Neuron (in vitro differentiated cells): ENCODE data around the gene ERBB4.

Experiments used
- H2AFZ ChIP-seq: one replicate; pipeline ENCODE4 v1.6.1; 2013; ENCODE audit warnings: low read depth, mild to moderate bottlenecking, inconsistent platforms, low read length, moderate library complexity
- H3K27me3 ChIP-seq: one replicate; pipeline ENCODE4 v1.6.1; 2013; ENCODE audit warnings: low read length; ENCODE audit not compliant: insufficient read depth
- H3K36me3 ChIP-seq: one replicate; pipeline ENCODE4 v1.6.1; 2013; ENCODE audit warnings: low read length; ENCODE audit not compliant: insufficient read depth
- H3K4me1 ChIP-seq: one replicate; pipeline ENCODE4 v1.6.1; 2013; ENCODE audit warnings: low read length; ENCODE audit not compliant: insufficient read depth
- H3K4me3 ChIP-seq: 2 replicates; pipeline ENCODE4 v1.5.1; 2013; ENCODE audit warnings: mild to moderate bottlenecking, low read length, moderate library complexity
- H3K9me3 ChIP-seq: one replicate; pipeline ENCODE4 v1.6.1; 2013; ENCODE audit warnings: low read length

The ERBB4 gene

DNA sequence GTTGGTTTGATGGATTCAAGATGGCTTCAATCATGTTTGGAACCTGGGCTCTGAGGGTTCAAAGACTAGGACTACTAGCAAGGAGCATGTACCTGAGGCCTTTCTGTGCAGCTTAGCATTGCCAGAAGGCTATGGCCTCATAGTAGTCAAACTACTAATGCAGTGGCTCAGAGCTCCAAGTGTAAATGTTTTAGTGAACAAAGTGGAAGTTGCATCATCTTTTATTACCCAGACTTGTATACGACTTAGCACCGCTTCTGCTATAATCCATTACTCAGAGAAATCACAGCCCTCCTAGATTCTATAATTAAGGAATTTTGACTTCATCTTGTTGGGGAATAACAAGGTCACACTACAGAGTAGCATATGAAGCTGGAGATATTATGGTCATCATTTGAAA lies 210.5 kb downstream of the ERBB4 start:
- H3K36me3 ChIP-seq: no peaks in the 10 kb centered on the region
- no peak overlapping the region for H2AFZ ChIP-seq
- peaks cover 2% of the 10 kb centered on the region for H3K4me1 ChIP-seq
- no peaks in the 10 kb centered on the region for H3K9me3 ChIP-seq
- H3K4me3 ChIP-seq: no peak overlapping the region
- H3K27me3 ChIP-seq: no peaks in the 10 kb centered on the region

DNA sequence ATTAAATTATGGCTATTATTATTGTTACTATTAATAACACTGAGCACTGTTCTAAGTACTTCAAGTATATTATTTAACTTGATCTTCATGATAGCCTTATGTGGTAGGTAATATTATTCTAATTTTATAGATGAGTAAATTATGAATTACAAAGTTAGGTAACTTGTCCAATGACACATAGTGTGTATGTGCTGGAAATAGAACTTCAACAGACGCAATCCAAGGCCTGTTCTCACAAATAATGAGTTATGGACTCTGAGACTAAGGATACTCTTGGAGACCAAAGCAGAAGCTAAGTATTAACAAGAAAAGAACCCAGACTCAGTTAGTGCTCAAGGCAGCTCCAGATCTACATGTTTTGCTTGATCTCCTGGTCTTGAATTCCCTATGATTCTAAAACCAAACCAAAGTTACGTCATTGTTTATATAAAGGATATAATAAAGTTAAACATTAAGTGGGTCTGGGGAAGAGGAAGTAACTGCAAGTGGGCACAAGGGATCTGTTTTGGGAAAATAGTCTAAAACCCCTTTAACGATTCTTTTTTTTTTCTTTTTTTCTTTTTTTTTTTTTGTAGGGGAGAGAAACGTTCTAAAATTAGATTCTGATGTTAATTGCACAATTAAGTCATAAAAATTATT lies 211.3 kb downstream of the ERBB4 start:
- Histone ChIP-seq H2AFZ (no peak overlapping the region), H3K4me3 (no peak overlapping the region), H3K27me3 (no peaks in the 10 kb centered on the region), H3K9me3 (no peaks in the 10 kb centered on the region), H3K4me1 (peaks cover 2% of the 10 kb centered on the region), H3K36me3 (no peaks in the 10 kb centered on the region)

DNA sequence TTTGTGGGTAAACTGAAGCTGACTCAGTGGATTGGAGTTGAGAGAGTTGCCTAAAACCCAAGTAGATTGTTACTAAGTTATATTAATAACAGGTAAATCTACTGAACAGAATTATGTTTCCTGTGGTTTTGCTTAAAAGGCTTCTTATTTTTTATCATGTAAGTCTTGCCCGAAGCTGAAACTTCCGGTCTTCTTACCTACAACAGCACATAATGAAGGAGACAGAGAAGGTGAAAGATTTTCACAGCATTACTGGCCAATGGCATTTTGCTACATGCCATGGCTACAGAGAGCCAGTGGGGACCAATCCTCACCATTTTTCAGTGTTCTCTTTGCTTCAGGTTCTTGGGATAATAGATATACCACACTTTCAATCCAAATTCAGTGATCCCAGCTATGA lies 220.0 kb downstream of the ERBB4 start:
- no peak overlapping the region for H2AFZ ChIP-seq
- no peak overlapping the region for H3K4me3 ChIP-seq
- H3K27me3 ChIP-seq: no peaks in the 10 kb centered on the region
- no peaks in the 10 kb centered on the region for H3K4me1 ChIP-seq
- no peaks in the 10 kb centered on the region for H3K9me3 ChIP-seq
- no peaks in the 10 kb centered on the region for H3K36me3 ChIP-seq

DNA sequence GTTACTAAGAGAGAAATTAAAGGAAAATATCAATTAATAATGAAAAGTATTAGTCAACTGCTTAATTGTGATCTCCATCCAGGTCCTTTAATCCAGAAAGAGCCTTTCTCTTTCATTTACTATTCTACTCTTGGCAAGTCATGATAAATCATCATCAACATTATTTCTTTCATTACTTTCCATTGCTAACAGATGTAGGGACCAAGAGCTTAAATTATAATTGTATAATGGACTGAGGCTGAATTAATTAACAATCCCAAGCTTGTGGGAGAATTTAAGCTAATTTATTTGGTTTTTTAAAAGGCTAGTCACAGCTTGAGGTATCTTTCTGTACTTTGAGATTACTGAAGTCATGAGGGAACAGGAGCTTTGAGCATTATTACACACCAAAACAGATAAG lies 223.9 kb downstream of the ERBB4 start:
- Histone ChIP-seq H3K4me1 (no peaks in the 10 kb centered on the region), H2AFZ (no peak overlapping the region), H3K9me3 (no peaks in the 10 kb centered on the region), H3K27me3 (no peaks in the 10 kb centered on the region), H3K4me3 (no peak overlapping the region), H3K36me3 (no peaks in the 10 kb centered on the region)

DNA sequence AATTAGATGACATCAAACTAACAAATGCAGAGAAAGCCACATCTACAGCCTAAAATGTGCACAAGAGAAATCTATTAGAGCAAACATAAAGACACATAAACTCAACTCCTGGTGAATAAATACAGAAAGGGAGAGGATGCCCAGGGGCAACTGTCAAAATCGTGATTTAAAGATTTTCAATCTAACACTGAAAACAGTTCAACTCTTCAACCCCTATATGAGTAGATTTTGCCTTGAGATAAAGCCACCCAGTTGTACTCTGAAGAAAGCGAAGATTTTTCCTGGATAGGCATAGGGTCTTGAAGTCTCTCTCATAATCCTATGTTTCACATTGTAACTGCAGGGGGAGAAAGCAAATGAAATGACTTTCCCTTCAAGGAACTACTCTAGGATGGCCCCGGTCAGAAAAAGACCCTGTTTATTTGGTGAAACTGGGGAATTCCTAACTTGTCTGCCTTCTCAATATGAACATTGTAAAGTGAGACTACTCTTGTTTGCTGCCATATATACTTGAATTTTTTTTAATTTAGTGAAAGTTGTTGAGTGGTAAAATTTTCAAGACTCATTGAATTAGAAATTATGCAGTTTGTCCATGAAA lies 226.7 kb downstream of the ERBB4 start:
- Histone ChIP-seq H3K4me1 (no peaks in the 10 kb centered on the region), H3K27me3 (no peaks in the 10 kb centered on the region), H3K36me3 (no peaks in the 10 kb centered on the region), H2AFZ (no peak overlapping the region), H3K9me3 (no peaks in the 10 kb centered on the region), H3K4me3 (no peak overlapping the region)

DNA sequence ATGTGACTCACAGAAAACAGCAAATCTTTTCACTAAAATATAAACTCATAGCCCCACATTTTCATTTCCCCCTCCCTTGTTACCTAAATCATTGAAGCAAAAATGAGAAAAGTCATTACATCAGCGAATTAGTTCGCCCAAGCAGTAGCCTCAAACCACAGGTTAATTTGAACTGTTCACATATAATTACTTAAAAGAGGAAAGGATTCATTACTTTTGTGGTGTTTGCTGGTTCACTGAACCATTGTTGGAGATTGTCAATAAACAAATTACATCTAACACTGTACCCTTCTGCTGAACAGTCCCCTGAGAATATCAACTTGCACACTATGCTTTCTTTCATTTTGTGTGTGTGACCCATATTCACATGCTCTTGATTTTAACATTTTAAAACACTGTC lies 238.7 kb downstream of the ERBB4 start:
- no peaks in the 10 kb centered on the region for H3K27me3 ChIP-seq
- H3K36me3 ChIP-seq: no peaks in the 10 kb centered on the region
- H2AFZ ChIP-seq: no peak overlapping the region
- no peaks in the 10 kb centered on the region for H3K9me3 ChIP-seq
- peaks cover 4% of the 10 kb centered on the region for H3K4me1 ChIP-seq
- H3K4me3 ChIP-seq: no peak overlapping the region

DNA sequence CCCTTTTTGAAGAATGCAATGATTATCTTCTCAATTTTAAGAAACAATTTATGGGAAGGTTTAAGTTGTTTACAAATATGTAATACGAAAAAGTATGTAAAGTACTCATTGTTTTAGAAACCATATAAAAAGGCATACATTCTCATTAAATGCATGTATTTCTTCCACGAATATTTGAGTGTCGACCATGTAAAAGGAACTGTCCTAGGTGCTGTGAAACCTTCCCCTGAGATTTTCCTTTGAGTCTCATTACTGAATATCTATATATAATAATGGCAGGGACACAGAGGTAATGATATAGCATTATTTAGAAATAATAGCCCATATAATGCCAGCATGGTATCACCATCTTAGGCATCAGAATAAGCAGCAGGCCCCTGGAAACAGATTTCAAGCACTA lies 239.3 kb downstream of the ERBB4 start:
- Histone ChIP-seq H3K27me3 (no peaks in the 10 kb centered on the region), H3K36me3 (no peaks in the 10 kb centered on the region), H3K4me1 (peaks cover 4% of the 10 kb centered on the region), H3K4me3 (no peak overlapping the region), H3K9me3 (no peaks in the 10 kb centered on the region), H2AFZ (no peak overlapping the region)

DNA sequence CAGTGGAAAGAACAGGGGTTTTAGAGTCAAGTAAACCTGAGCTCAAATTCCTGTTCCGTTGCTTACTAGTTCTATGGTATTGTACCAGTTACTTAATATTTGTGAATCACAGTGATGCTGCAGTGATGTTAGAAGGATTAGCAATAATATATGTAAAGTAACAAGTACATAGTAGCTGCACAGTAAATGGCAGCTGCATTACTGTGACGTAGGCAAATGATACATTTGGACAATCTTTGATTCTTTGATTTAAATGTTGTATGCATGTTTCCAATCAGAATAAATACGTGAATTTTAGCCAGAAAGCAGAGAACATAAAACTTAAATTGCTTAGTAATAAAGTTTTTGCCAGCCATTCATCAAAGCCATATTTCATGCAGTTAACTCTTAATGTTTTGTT lies 243.0 kb downstream of the ERBB4 start:
- Histone ChIP-seq H2AFZ (no peak overlapping the region), H3K4me3 (no peak overlapping the region), H3K27me3 (no peaks in the 10 kb centered on the region), H3K9me3 (no peaks in the 10 kb centered on the region), H3K4me1 (no peaks in the 10 kb centered on the region), H3K36me3 (no peaks in the 10 kb centered on the region)

DNA sequence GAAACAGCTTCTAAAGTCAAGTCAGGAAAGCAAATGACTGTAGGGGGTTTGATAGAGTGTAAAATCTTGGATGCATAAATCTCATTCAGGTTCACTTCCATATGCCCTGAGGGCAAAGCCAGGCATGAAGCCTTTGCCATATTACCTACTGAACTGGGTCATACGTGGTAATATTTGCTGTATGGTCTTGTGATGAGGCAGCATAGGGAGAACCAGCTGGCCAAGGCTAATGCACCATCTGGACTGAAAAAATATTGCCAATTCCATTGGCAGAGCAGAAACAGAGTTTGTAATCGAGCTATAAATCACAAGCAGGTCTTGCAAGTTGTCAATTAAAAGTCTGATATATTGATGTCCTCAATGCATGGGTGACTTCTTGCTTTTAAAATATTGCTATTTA lies 243.8 kb downstream of the ERBB4 start:
- no peaks in the 10 kb centered on the region for H3K36me3 ChIP-seq
- no peaks in the 10 kb centered on the region for H3K27me3 ChIP-seq
- H3K9me3 ChIP-seq: no peaks in the 10 kb centered on the region
- no peaks in the 10 kb centered on the region for H3K4me1 ChIP-seq
- H2AFZ ChIP-seq: no peak overlapping the region
- H3K4me3 ChIP-seq: no peak overlapping the region

DNA sequence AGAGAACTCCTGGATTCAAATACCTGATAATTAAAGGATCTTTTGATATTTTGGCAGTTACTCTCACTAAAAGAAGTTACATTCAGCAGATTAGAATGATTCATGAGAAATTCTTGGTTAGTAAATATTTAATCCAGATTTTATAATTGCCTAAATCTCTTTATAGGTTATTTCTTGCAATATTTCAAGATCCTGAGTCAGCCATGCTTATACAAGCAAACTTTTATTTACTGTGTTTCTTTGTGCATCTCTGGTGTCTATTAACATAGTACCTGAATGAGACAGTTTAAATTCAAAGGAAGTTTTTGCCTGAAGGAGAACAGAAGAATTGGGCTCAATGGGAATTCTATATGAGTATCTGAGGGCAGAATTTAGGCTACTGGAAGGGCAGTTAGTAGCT lies 249.3 kb downstream of the ERBB4 start:
- Histone ChIP-seq H3K9me3 (no peaks in the 10 kb centered on the region), H2AFZ (no peak overlapping the region), H3K4me3 (no peak overlapping the region), H3K4me1 (peaks cover 2% of the 10 kb centered on the region), H3K27me3 (no peaks in the 10 kb centered on the region), H3K36me3 (no peaks in the 10 kb centered on the region)

DNA sequence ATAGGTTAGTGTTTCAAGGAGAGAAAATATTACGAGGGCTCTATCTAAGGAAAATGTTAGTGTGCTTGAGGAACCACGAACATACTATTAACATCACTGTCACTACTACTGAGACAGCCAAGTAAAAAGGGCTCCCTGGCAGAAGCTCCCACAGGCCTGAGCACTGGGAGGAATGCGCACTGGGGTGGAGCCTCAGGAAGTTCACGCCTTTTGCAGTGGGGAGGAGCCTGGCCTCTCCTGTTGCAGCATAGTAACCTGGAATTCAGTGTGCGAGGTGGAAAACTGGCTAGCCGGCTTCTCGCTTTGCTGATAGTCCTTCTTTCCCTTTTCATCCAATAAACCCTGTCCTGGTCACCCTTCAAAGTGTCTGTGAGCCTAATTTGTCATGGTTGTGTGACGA lies 250.3 kb downstream of the ERBB4 start:
- Histone ChIP-seq H3K9me3 (no peaks in the 10 kb centered on the region), H3K27me3 (no peaks in the 10 kb centered on the region), H2AFZ (no peak overlapping the region), H3K4me3 (no peak overlapping the region), H3K36me3 (no peaks in the 10 kb centered on the region), H3K4me1 (peaks cover 10% of the 10 kb centered on the region)

DNA sequence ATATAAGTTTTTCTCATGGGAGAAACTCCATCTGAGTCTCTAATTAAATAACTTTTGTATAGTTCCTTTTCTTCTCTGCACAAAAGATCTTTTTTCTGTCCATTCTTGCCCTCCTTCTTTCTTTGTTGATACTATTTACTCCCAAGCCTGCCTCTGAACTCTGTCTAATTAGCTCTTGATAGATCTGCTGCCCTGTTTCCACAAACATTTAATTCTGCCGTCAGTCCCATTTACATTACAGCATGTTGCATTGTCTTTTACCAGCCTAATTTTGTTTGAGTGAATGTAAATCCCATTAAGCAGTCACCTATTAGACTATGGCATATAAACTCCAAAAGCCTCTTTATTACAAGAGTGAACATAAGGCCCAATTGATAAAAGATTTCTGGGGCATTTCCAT lies 254.4 kb downstream of the ERBB4 start:
- no peaks in the 10 kb centered on the region for H3K9me3 ChIP-seq
- H3K4me3 ChIP-seq: no peak overlapping the region
- H3K27me3 ChIP-seq: no peaks in the 10 kb centered on the region
- peaks cover 10% of the 10 kb centered on the region for H3K4me1 ChIP-seq
- H3K36me3 ChIP-seq: no peaks in the 10 kb centered on the region
- H2AFZ ChIP-seq: no peak overlapping the region

DNA sequence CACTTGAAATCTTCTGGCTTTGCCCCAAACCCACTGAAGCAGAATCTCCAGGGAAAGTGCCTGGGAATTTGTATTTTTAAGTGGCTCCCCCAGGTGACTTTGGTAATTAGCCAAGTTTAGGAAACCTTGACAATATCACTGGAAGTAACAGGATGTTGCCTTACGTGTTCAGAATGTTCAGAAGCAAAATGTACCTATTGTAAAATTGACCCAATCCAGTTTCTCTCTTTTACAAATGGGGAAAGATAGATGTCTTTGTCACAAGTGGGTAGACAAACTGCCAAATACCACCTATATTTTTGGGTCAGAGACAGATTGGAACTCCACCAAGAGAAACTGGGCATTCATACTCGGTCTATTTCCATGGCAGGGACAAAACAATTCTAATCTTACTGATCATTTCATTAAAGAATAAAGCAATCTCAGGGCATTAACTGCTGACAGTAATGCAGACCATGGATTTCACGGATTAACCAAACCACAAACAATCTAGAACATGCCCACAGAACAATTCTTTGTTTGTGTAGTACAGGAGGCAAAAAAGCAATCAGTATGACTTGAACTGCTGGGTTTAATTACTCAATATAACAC lies 255.8 kb downstream of the ERBB4 start:
- Histone ChIP-seq H3K4me1 (peaks cover 10% of the 10 kb centered on the region), H2AFZ (no peak overlapping the region), H3K4me3 (no peak overlapping the region), H3K36me3 (no peaks in the 10 kb centered on the region), H3K27me3 (no peaks in the 10 kb centered on the region), H3K9me3 (no peaks in the 10 kb centered on the region)

DNA sequence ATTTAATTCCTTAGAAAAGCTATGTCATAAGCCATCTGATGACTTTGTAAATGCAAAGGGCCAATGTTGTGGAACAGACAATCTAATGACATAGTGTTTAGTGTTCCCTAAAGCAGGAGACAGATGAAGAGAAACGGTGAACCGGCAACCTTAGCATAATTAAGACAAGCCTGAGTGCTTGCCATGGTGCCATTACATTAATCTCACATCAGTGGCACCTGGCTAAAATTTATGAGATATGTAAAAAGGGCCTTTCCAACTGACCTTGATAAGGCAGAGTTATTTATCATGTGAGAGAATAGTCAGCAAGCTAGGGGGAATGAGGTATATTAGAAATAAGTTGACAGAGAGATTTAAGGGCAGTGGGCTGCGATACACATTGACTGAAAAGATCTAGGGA lies 261.8 kb downstream of the ERBB4 start:
- Histone ChIP-seq H3K4me3 (no peak overlapping the region), H3K27me3 (no peaks in the 10 kb centered on the region), H3K36me3 (no peaks in the 10 kb centered on the region), H3K4me1 (peaks cover 2% of the 10 kb centered on the region), H3K9me3 (no peaks in the 10 kb centered on the region), H2AFZ (no peak overlapping the region)
